Activated naive CD8-positive, alpha-beta T cell (primary cell): ENCODE data around the gene NEU4.

Source experiments
- H3K27ac Mint-ChIP-seq: one replicate; pipeline ENCODE4 v1.8.0; 2021; ENCODE audit warnings: mixed read lengths
- H3K27me3 Mint-ChIP-seq: one replicate; pipeline ENCODE4 v1.8.0; 2021; ENCODE audit warnings: mixed read lengths
- H3K36me3 Mint-ChIP-seq: one replicate; pipeline ENCODE4 v1.8.0; 2021; ENCODE audit warnings: mixed read lengths
- H3K4me1 Mint-ChIP-seq: one replicate; pipeline ENCODE4 v1.8.0; 2021; ENCODE audit warnings: low read depth, mixed read lengths
- H3K4me3 Mint-ChIP-seq: one replicate; pipeline ENCODE4 v1.8.0; 2021; ENCODE audit warnings: mild to moderate bottlenecking, mixed read lengths
- H3K9me3 Mint-ChIP-seq: one replicate; pipeline ENCODE4 v1.8.0; 2021; ENCODE audit warnings: low read depth, mixed read lengths

Gene NEU4

DNA sequence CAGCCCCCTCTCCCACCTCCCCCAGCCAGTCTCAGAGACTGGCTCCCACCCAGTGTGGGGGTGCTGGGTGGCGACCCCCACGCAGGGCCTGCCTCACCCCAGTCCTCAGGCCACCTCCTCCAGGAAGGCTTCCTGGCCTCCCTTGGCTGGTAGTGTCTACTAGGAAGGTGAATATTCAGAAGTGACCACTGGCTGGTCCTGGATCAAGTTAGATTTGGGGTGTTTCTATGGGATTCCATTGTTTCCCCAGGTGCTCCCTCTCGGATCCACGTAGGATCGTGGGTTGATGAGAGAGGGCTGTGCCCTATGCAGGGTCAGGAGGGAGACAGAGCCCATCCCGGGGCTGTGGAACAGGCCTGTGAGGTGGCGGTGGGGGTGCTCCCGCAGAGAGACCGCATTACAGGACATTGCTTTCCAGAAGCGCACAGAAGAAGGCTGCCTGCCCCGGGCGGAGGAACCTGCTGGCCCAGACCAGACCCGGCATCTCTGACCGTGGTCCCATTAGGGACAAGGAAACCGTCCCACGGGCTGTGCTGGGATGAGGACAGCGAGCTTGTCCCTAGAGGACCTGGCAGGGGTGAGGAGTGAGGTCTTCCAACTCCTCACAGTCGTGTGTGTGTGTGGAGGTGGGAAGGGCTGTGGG is 46.4 kb downstream of the NEU4 start:
- peaks cover 10% of the 10 kb centered on the region for H3K4me1 Mint-ChIP-seq
- H3K27ac Mint-ChIP-seq: no peak overlapping the region
- H3K4me3 Mint-ChIP-seq: no peak overlapping the region
- H3K27me3 Mint-ChIP-seq: no peaks in the 10 kb centered on the region
- H3K9me3 Mint-ChIP-seq: no peaks in the 10 kb centered on the region
- H3K36me3 Mint-ChIP-seq: no peaks in the 10 kb centered on the region

DNA sequence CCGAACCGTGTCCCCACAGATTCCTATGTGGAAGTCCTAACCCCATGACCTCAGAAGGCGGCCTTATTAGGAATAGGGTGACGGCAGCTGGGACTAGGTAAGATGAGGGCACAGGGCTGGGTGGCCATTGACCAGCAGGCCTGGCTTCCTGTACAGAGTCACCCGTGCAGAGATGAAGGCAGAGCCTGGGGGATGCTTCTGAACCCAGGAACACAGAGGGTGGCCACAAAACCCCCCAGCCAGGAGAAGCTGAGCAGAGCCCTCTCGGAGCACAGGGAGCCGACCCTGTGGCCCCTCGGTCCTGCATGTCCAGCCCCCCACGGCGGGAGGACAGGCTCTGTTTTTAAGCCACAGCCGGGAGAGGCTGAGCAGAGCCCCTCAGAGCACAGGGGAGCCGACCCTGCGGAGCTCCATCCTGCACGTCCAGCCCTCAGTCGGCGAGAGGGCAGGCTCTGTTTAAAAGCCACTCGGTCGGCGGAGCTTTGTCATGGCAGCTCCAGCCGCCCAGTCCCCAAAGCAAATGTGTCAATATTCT is 47.0 kb downstream of the NEU4 start:
- H3K4me3 Mint-ChIP-seq: no peak overlapping the region
- no peaks in the 10 kb centered on the region for H3K9me3 Mint-ChIP-seq
- no peaks in the 10 kb centered on the region for H3K27me3 Mint-ChIP-seq
- no peak overlapping the region for H3K27ac Mint-ChIP-seq
- no peaks in the 10 kb centered on the region for H3K36me3 Mint-ChIP-seq
- H3K4me1 Mint-ChIP-seq: peaks cover 13% of the 10 kb centered on the region

DNA sequence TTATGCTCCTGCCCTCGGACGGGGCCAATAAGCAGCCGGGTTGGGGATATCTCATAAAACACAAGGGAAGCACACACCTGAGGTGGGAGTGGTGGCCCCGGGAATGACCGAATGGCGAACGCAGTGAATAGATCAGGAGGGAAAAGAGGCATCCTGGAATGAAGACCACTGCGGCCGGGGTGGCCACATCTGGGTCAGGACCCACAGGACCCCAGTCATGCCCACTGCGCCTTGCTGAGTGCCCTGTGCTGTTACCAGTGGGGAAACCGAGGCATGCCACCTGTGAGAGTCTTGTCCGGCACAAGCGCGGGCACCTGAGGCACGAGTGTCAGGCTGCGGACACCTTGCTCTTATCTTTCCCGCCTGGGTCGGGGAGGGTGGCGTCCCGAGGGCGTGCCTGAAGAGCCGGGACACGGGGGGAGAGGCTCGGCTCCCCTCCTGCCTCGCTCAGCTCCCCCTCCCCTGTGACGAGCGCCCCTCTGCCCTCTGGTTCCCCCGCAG is 48.1 kb downstream of the NEU4 start:
- peaks cover 22% of the 10 kb centered on the region for H3K4me1 Mint-ChIP-seq
- no peak overlapping the region for H3K27ac Mint-ChIP-seq
- peak overlapping the region; percentile 65 for H3K4me3 Mint-ChIP-seq
- no peaks in the 10 kb centered on the region for H3K9me3 Mint-ChIP-seq
- peaks cover 2% of the 10 kb centered on the region for H3K36me3 Mint-ChIP-seq
- H3K27me3 Mint-ChIP-seq: no peaks in the 10 kb centered on the region

DNA sequence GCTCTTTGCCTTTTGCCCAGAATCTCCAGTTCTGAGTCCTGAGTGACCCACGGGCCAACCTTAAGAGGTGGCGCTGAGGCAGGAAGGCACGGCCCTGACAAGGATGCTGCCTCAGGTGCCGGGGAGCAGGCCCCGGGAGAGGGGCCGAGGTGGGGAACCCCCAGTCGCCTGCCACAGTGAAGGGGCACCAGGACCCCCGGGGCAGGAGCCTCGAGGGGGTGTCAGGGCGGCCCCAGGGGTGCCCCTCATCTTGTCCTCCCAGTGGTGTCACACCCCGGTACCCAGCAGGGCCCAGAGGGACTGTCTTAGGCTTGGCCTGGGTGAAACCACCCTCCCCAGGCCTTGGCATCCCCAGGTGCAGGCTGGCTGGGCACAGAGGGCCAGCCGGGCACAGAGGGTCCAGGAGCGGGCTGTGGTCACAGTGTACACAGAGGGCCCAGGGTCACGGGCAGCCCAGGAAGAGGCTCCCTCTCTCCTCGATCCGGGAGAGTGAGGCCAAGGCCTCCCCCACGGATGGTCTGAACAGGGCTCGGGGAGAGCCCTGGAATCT is 48.7 kb downstream of the NEU4 start:
- H3K4me1 Mint-ChIP-seq: peaks cover 23% of the 10 kb centered on the region
- no peaks in the 10 kb centered on the region for H3K27me3 Mint-ChIP-seq
- peaks cover 2% of the 10 kb centered on the region for H3K36me3 Mint-ChIP-seq
- peak overlapping the region; percentile 80 for H3K4me3 Mint-ChIP-seq
- peak overlapping the region; percentile 54 for H3K27ac Mint-ChIP-seq
- no peaks in the 10 kb centered on the region for H3K9me3 Mint-ChIP-seq

DNA sequence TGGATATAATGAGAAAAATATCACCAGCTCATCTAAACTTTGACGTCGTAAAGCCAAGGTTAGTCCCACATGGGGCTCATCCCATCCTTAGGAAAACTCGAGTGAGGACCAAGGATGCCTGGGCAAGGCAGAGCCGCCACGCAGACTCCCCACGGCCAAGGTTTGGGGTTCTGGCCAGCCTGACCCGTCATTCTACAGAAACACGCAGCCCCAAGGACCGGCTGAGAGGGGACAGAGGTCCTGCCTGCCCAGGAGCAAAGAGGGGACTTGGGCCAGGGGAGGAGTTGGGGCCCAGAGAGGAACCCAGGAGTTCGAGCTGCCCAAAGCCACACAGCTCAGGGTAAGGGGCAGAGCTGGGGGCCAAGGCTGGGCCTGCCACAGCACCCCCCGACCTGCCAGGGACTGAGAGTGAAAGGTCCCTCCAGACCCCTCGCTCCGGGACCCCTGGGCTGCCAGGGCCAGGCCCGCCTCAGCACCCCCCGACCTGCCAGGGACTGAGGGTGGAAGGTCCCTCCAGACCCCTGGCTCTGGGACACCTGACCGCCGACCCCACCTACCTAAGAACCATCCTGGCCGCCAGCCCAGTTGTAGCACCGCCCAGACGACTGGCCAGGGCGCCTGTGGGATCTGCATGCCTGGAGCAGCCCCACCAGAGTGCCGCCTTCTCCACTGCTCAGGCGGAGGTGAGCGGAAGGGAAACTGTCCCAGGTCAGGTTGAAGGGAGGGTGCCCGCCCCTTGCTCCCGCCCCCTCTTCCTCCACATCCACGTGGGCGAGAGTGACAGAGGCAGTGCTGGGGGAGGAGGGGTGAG is 49.4 kb downstream of the NEU4 start, which contains the start of gene PDCD1:
Gene PDCD1, minus strand, starts transcription at position 689 of the 811 bp plus-strand sequence. Its CDS starts 56 bp downstream, at position 633.
- peak within 1 kb of the TSS; percentile 93 for H3K27ac Mint-ChIP-seq

DNA sequence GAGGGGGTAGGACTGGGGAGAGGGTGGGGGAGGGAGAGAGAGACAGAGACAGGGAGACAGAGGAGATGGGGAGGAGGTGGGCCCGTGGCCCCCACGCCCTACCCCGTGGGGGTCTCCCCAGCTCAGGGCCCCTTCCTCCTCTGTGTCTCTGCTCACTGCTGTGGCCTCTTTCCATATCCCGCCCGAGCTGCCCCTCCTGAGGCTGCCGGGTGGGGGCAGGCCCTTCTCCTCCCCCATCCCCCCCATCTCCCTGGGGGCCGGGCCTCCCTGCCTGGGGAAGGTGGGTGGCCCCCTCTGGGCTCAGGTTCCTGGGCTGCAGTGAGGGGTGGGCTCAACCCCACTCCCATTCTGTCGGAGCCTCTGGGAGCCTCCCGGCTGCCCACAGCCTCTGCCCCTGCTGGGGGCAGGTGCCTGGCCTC is 50.0 kb downstream of the NEU4 start:
- Mint-ChIP-seq H3K27ac (no peak overlapping the region), H3K27me3 (peaks cover under 1% of the 10 kb centered on the region), H3K36me3 (peaks cover 2% of the 10 kb centered on the region), H3K4me1 (peaks cover 35% of the 10 kb centered on the region), H3K4me3 (peak overlapping the region; percentile 82), H3K9me3 (no peaks in the 10 kb centered on the region)

More for the DNA sequence above, 49.4 kb downstream of the NEU4 start, which contains the start of gene PDCD1:
- Mint-ChIP-seq H3K4me3 (peak within 1 kb of the TSS; percentile 82), H3K36me3 (peaks cover 2% of the 10 kb centered on the region), H3K27me3 (no peaks in the 10 kb centered on the region), H3K9me3 (no peaks in the 10 kb centered on the region), H3K4me1 (peaks cover 31% of the 10 kb centered on the region)

DNA sequence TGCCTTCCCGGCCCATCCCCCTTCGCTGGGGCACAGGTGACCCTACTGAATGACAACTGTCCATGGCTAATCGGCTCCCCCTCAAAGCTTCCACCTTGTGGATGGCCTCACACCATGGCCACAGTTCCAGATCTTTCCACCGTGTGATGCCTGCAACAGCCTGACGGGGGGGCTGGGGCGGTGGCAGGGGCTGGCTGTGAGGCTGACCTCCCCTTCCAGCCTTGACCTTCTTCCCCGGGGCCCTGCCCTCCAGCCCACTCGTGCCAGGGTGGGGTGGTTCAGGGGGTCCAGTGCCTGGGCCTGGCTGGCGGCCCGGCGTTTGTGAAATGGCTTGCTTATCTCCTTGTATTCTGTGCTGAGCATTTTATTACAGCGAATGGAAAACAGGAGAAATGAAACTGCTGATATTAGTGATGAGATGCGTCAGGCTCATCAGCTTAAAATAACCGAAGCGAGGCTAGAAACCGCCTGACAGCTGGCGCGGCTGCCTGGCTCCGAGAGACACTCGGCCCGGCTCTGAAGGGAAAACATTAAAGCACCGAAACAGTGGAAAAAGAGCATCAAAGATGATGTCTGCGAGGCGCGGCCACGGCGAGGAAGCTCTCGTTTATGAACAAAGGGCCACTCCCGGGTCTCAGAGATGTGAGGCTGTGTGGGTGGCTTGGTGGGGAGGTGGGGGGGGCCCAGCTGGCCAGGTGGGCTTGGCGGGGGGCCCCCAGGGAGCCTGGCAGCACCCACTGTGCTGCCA is 50.6 kb downstream of the NEU4 start:
- Mint-ChIP-seq H3K4me1 (peaks cover 41% of the 10 kb centered on the region), H3K36me3 (peaks cover 2% of the 10 kb centered on the region), H3K27ac (peak overlapping the region; percentile 93), H3K27me3 (peaks cover 4% of the 10 kb centered on the region), H3K9me3 (no peaks in the 10 kb centered on the region), H3K4me3 (peak overlapping the region; percentile 82)

DNA sequence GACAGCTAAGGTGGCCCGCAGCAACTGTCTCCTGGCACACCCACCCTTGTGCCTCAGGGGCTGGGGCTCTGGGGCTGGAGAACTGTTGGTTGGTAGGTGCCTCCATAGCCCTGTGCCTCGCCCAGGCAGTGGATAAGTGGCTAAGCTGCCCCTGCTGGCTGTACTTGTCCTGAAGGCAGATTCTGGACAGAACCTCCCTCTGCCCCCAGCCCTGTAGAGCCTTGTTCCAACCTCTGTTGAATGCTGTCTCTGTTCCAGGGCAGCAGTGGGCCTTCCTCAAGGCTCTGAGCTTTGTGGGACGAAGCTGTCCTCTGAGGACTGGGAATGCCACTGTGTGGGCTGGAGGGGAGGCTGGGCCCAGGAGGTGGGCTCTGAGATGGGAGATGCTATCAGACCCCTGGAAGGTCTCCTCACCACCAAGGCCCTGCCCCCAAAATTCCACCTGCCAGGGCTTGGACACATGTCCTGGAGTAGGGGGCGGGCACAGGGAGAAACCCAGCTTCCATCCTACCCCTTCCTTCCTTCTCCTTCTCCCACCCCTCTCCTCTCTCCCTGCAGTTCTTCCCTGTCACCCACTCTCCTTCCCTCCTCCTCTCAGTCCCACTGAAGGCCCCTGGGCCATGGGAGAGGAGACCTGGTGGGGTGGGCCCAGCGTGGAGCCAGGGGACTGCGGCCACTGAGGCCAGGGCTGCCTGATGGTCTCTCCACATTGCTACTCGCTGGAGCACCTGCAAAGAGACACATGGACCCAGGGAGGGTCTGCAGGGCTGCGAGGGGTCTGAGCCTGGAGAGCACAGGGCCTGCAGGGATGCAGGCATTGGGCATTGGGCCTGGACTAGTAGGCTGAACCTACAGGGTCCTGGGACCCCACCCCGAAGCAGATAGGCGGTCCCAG is 51.4 kb downstream of the NEU4 start:
- Mint-ChIP-seq H3K27me3 (peaks cover 6% of the 10 kb centered on the region), H3K4me3 (no peak overlapping the region), H3K27ac (peak overlapping the region; percentile 28), H3K9me3 (no peaks in the 10 kb centered on the region), H3K36me3 (peaks cover 3% of the 10 kb centered on the region), H3K4me1 (peaks cover 49% of the 10 kb centered on the region)

DNA sequence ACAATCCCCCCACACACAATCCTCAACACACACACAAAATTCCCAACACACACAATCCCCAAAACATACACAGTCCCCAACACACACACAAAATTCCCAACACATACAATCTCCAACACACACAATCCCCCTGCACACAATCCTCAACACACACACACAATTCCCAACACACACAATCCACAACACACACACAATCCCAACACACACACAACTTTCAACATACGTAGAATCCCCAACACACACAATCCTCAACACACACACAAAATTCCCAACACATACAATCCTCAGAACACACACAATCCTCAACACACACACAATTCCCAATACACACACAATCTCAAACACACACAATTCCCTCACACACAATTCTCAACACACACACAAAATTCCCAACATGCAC is 52.3 kb downstream of the NEU4 start:
- Mint-ChIP-seq H3K4me3 (peak overlapping the region; percentile 46), H3K36me3 (peaks cover 5% of the 10 kb centered on the region), H3K9me3 (no peaks in the 10 kb centered on the region), H3K27me3 (peaks cover 11% of the 10 kb centered on the region), H3K4me1 (peaks cover 54% of the 10 kb centered on the region), H3K27ac (peak overlapping the region; percentile 91)

DNA sequence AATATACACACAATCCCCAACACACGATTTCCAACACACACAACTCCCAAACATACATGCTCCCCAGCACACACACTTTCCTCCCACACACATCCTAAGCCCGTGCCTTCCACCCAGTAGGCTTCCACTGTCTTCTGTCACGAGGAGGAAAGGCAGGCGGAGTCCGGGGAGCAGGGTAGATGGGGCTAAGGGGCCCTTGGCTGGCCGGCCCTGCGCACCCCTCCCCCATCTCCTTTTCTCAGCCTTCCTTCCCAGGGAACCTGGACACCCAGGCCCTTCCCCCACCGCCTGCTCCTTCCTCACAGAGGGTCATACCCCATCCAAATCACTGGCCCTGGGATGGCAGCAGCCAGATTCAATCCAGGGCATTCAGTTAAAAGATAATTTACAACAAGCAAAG is 53.1 kb downstream of the NEU4 start:
- peak overlapping the region; percentile 35 for H3K4me3 Mint-ChIP-seq
- H3K4me1 Mint-ChIP-seq: peaks cover 54% of the 10 kb centered on the region
- H3K27me3 Mint-ChIP-seq: peaks cover 11% of the 10 kb centered on the region
- peaks cover 5% of the 10 kb centered on the region for H3K36me3 Mint-ChIP-seq
- peak overlapping the region; percentile 34 for H3K27ac Mint-ChIP-seq
- no peaks in the 10 kb centered on the region for H3K9me3 Mint-ChIP-seq

DNA sequence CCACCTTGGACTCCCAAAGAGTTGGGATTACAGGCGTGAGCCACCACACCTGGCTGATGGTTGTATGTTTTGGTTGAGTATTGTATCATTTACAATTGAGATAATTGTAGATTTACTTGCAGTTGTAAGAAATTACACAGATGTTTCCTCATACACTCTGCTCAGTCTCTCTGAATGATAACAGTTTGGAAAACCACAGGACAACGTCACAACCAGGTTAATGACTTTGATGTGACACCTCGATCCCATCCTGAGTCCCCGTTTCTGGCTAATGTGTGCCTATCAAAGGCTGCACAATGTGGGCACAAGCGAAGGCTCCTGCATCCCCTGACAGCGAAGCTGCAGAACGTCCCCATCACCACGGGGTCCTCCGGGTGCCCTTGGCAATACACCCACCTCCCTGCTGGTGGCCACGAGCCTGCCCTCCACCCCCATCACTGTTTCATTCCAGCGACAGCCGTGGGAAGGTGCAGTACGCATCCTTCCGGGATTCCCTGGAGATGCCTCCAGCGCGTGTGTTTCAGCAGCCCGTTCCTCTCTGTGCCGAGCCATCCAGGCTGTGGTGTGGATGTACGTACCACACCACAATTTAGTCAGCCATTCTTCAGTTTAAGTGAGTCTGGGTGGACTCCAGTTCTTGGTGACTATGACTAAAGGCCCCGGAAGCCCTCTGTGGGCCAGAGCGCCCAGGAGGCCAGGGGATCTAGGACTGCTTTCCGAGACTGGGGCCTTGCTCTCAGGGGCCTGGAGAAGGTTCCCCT is 54.0 kb downstream of the NEU4 start:
- Mint-ChIP-seq H3K4me1 (peaks cover 60% of the 10 kb centered on the region), H3K27ac (peak overlapping the region; percentile 82), H3K27me3 (peaks cover 11% of the 10 kb centered on the region), H3K36me3 (peaks cover 5% of the 10 kb centered on the region), H3K4me3 (peak overlapping the region; percentile 40), H3K9me3 (no peaks in the 10 kb centered on the region)

DNA sequence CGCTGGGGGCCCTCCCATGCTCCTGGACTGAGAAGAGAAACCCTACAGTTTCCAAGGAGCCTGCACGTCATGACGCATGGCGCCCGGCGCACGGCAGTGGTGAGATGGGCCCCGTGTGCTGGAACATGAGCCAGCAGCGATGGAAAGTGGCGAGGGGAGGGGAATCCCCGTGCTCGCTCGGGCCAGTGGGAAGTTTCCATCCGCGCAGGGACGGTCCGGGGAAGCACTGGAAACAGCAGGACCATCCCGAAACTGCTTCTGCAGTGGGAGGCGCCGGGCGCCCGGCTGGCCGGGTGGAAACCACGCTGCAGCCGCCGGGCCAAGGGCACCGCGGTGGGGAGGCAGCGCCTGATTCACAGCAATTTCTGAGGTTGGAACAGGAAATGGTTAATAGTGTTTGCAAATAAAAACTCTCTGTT is 54.6 kb downstream of the NEU4 start:
- Mint-ChIP-seq H3K9me3 (no peaks in the 10 kb centered on the region), H3K27ac (peak overlapping the region; percentile 82), H3K36me3 (peaks cover 5% of the 10 kb centered on the region), H3K27me3 (peaks cover 11% of the 10 kb centered on the region), H3K4me3 (no peak overlapping the region), H3K4me1 (peaks cover 63% of the 10 kb centered on the region)
